HepG2 (cell line): ENCODE data around the gene TBC1D22A. TPM values are rescaled to one million over a fixed set of nuclear protein-coding genes. Genes with fewer than 3 reads are reported as not detected.

Source experiments
- ATAC-seq: fragments of 200-7000 bp; cut with Tn5 transposase; 3 replicates; pipeline ENCODE4 v1.9.1; 2020; ENCODE audit warnings: mild to moderate bottlenecking, moderate library complexity
- BruUV-seq: library from RNA; stranded (reverse); fragments of 400-500 nt; replicated peaks from 2 replicates; lab custom pipeline; 2021; lab: Mats Ljungman, UMichigan
- CTCF ChIA-PET: fragments of 300-600 bp; formaldehyde crosslinking; extraction: SDS; loops from one replicate; lab custom pipeline; 2021; ENCODE audit warnings: low total read pairs, inconsistent platforms, low intra/inter-chr PET ratio; lab: Yijun Ruan, JAX
- POLR2A ChIA-PET: fragments of 350-600 bp; sonication (Branson Sonifier 250); formaldehyde crosslinking; loops from one replicate; lab custom pipeline; 2020; ENCODE audit warnings: antibody characterized with exemption, inconsistent platforms; lab: Yijun Ruan, JAX
- DNase-seq: peaks from one replicate; pipeline ENCODE4 v3.0.0-alpha.2; 2015; ENCODE audit warnings: low spot score
- FAIRE-seq: peaks from 3 replicates; lab custom pipeline; 2011; peaks lifted over from hg19 to GRCh38; lab: Jason Lieb, UNC
- H2AFZ ChIP-seq: one replicate; pipeline ENCODE4 v1.6.1; 2011; ENCODE audit warnings: low read length, inconsistent platforms
- H3K27ac ChIP-seq: fragments of 300-600 bp; 3 replicates; pipeline ENCODE4 v1.8.0; 2011; ENCODE audit warnings: mixed run types, mild to moderate bottlenecking, mixed read lengths, low read length, inconsistent platforms; ENCODE audit not compliant: insufficient read depth; ENCODE audit errors: extremely low read length
- H3K27me3 ChIP-seq, 2 experiments: fragments of 200-600 bp in 1 of 2; 2 replicates in 1 of 2; 3 replicates in 1 of 2; pipeline versions ENCODE4 v1.6.0 to v1.8.0; 2011; ENCODE audit warnings: low read length in 2 of 2, mild to moderate bottlenecking in 2 of 2, moderate library complexity in 2 of 2, inconsistent platforms in 1 of 2; ENCODE audit not compliant: insufficient read depth in 2 of 2, control insufficient read depth in 1 of 2
- H3K36me3 ChIP-seq, 2 experiments: fragments of 200-600 bp in 1 of 2; replicated peaks in 1 of 2; 2 replicates in 1 of 2; 3 replicates in 1 of 2; pipeline versions ENCODE4 v1.5.1 to v1.8.0; 2011; ENCODE audit warnings: low read length in 2 of 2, inconsistent platforms in 1 of 2; ENCODE audit not compliant: insufficient read depth in 2 of 2, control insufficient read depth in 1 of 2
- H3K4me1 ChIP-seq: 2 replicates; pipeline ENCODE4 v1.5.1; 2012; ENCODE audit warnings: low read length, inconsistent platforms; ENCODE audit not compliant: insufficient read depth
- H3K4me2 ChIP-seq: 2 replicates; pipeline ENCODE4 v1.6.0; 2011; ENCODE audit warnings: low read depth, low read length, inconsistent platforms
- H3K4me3 ChIP-seq, 3 experiments: fragments of 200-600 bp in 1 of 3; sonication (generic), shearing (Covaris generic) in 1 of 3; replicated peaks in 1 of 3; 2 replicates each; pipeline ENCODE4 v1.5.1; 2011 to 2016; ENCODE audit warnings: low read length in 3 of 3, inconsistent platforms in 2 of 3, low read depth in 2 of 3, mild to moderate bottlenecking in 2 of 3, control low read depth in 1 of 3, mixed read lengths in 1 of 3; ENCODE audit not compliant: insufficient read depth in 1 of 3
- H3K79me2 ChIP-seq: one replicate; pipeline ENCODE4 v1.6.1; 2011; ENCODE audit warnings: low read length, inconsistent platforms; ENCODE audit not compliant: insufficient read depth
- H3K9ac ChIP-seq: 2 replicates; pipeline ENCODE4 v1.6.0; 2011; ENCODE audit warnings: mild to moderate bottlenecking, low read depth, low read length, inconsistent platforms; ENCODE audit not compliant: insufficient read depth
- H3K9me3 ChIP-seq: 2 replicates; pipeline ENCODE4 v1.5.1; 2012; ENCODE audit warnings: mild to moderate bottlenecking, low read length
- H4K20me1 ChIP-seq: 2 replicates; pipeline ENCODE4 v1.6.0; 2011; ENCODE audit warnings: inconsistent platforms, mild to moderate bottlenecking, low read length, moderate library complexity; ENCODE audit not compliant: insufficient read depth
- HNF4A ChIP-seq: sonication (generic); formaldehyde crosslinking; IDR thresholded peaks from 2 replicates; pipeline ENCODE4 v1.4.0; 2020; ENCODE audit warnings: missing genetic modification reagents
- IKZF1 ChIP-seq: fragments of 450-650 bp; IDR thresholded peaks from 2 replicates; pipeline ENCODE4 v1.7.1; 2016
- NFRKB ChIP-seq: fragments of 450-650 bp; IDR thresholded peaks from 2 replicates; pipeline ENCODE4 v1.6.1; 2017
- PLRG1 ChIP-seq: fragments of 450-650 bp; conservative IDR thresholded peaks from 2 replicates; pipeline ENCODE4 v1.6.1; 2016
- TOE1 ChIP-seq: sonication (generic); formaldehyde crosslinking; IDR thresholded peaks from 2 replicates; pipeline ENCODE4 v1.4.0; 2020; ENCODE audit warnings: mild to moderate bottlenecking, missing genetic modification reagents
- U2AF2 ChIP-seq: fragments of 200-400 bp; formaldehyde crosslinking; IDR thresholded peaks from 2 replicates; pipeline ENCODE4 v1.6.1; 2017; ENCODE audit warnings: low read depth, mild to moderate bottlenecking, low read length
- ZFP36L1 ChIP-seq: sonication (generic); formaldehyde crosslinking; IDR thresholded peaks from 2 replicates; pipeline ENCODE4 v1.8.0; 2022; ENCODE audit warnings: mild to moderate bottlenecking, missing genetic modification reagents, moderate library complexity
- ZNF138 ChIP-seq: sonication (generic); formaldehyde crosslinking; IDR thresholded peaks from 2 replicates; pipeline ENCODE4 v1.5.0; 2020; ENCODE audit warnings: mild to moderate bottlenecking, low read depth, missing genetic modification reagents
- ZNF253 ChIP-seq: sonication (generic); formaldehyde crosslinking; IDR thresholded peaks from 2 replicates; pipeline ENCODE4 v1.8.0; 2022; ENCODE audit warnings: mild to moderate bottlenecking, missing genetic modification reagents, borderline replicate concordance
- ZNF563 ChIP-seq: sonication (generic); formaldehyde crosslinking; IDR thresholded peaks from 2 replicates; pipeline ENCODE4 v1.8.0; 2022; ENCODE audit warnings: mild to moderate bottlenecking, moderate library complexity, missing genetic modification reagents
- ZNF776 ChIP-seq: sonication (generic); formaldehyde crosslinking; IDR thresholded peaks from 2 replicates; pipeline ENCODE4 v1.4.0; 2020; ENCODE audit warnings: mild to moderate bottlenecking, missing genetic modification reagents
- WGBS: methylation state at CpG from one replicate; pipeline ENCODE4 v1.1.6; 2017; ENCODE audit warnings: low lambda C conversion rate; 5-methylcytosine and 5-hydroxymethylcytosine counted together
- in situ Hi-C: cut with HindIII; loops from 2 replicates; pipeline ENCODE4 v1.10.0; 2017; ENCODE audit warnings: low pct_unique_long_range_greater_than_20kb; ENCODE audit not compliant: extremely low pct_ligation_motif_present
- intact Hi-C: fragments of 100-400 bp; cut with micrococcal nuclease; formaldehyde crosslinking; loops from one replicate; pipeline ENCODE4 v1.10.0; 2022; ENCODE audit not compliant: unreplicated experiment
- polyA plus RNA-seq, 8 experiments: library from polyadenylated mRNA; depleted of rRNA in 3 of 8; stranded (reverse) in 7 of 8; unstranded in 1 of 8; fragments of >200 nt; fragmentation: Illumina TruSeq in 4 of 8; extraction: Trizol in 4 of 8; gene quantifications; 2 replicates each; pipeline versions ENCODE4 v1.2.1 to v1.2.3, GENCODE V29; 2011 to 2016; ENCODE audit warnings: low read depth in 4 of 8, missing spikeins in 1 of 8, mixed read lengths in 1 of 8; ENCODE audit not compliant: insufficient read depth in 1 of 8
- total RNA-seq, 5 experiments: library from RNA; depleted of rRNA; stranded (reverse); fragments of >200 nt; fragmentation: Illumina TruSeq; extraction: Trizol; gene quantifications; 2 replicates each; pipeline ENCODE4 v1.2.3, GENCODE V29; 2016; ENCODE audit warnings: low read depth in 1 of 5
- TF ChIP-seq, protein P1 (sequence below): sonication (generic); formaldehyde crosslinking; IDR thresholded peaks from 2 replicates; pipeline ENCODE4 v1.4.0; 2020; ENCODE audit warnings: mild to moderate bottlenecking, missing genetic modification reagents
- TF ChIP-seq, protein P2 (sequence below): IDR thresholded peaks from 2 replicates; pipeline ENCODE4 v1.6.1; 2016; ENCODE audit warnings: missing compliant biosample characterization, missing genetic modification reagents, borderline replicate concordance
- TF ChIP-seq, protein P3 (sequence below): sonication (generic); formaldehyde crosslinking; IDR thresholded peaks from 2 replicates; pipeline ENCODE4 v1.5.0; 2020; ENCODE audit warnings: missing genetic modification reagents
- TF ChIP-seq, protein P4 (sequence below): sonication (generic); formaldehyde crosslinking; IDR thresholded peaks from 2 replicates; pipeline ENCODE4 v1.4.0; 2020; ENCODE audit warnings: missing genetic modification reagents, borderline replicate concordance
- TF ChIP-seq, protein P5 (sequence below): IDR thresholded peaks from 2 replicates; pipeline ENCODE4 v1.6.1; 2016; ENCODE audit warnings: missing biosample characterization, missing genetic modification reagents, low read depth

TBC1D22A gene
- total and polyA plus RNA-seq, 2 of the 13 experiments (the other 11 are each of a cell fraction or from before 2014, with no cell fraction given): 17.3 to 18.0 TPM

DNA sequence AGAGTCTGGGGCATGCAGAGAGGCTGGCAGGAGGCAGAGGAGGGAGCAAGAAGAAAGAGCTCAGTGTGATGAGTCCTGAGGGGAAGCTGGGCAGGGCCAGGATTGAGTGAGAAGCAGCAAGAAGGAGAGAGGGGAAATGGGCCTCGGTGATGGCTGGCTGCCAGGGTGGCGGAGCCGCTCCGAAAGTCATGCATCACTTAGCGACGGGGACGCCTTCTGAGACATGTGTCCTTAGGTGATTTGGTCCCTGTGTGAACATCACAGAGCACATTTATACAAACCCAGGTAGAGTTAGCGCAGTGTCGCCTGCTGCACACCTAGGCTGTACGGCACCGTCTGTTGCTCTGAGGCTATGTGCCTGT is 15.1 kb downstream of the TBC1D22A start:
- BruUV-seq: no TSS peak
- intact Hi-C loops: loop anchor here (5.0 kb wide), 1 partner anchor 380 kb away; no protein-coding TSS in a partner anchor
- H3K4me2 ChIP-seq: no peak overlapping the region
- no peak overlapping the region for H3K27ac ChIP-seq
- ATAC-seq (no peak), FAIRE-seq (no peak), DNase-seq (no peak)
- no peak overlapping the region for H3K4me3 ChIP-seq
- ChIA-PET POLR2A (interaction anchor here (1.4 kb wide), 1 partner anchor 15 kb away, joined by 6 read pairs; the partner anchor contains the start of gene TBC1D22A), CTCF (no interaction called here)
- H3K36me3 ChIP-seq: peaks cover 4 to 8% of the 10 kb centered on the region in 2 experiments; a peak in 3 of 5 replicates
- H3K9ac ChIP-seq: no peak overlapping the region
- WGBS: 93% methylated on average over 11 of the region's 11 CpGs
- peaks cover 89% of the 10 kb centered on the region for H3K79me2 ChIP-seq
- no peaks in the 10 kb centered on the region for H3K27me3 ChIP-seq
- in situ Hi-C loops: no loop called here
- H3K9me3 ChIP-seq: no peaks in the 10 kb centered on the region
- peaks cover 46% of the 10 kb centered on the region for H3K4me1 ChIP-seq
- no peak overlapping the region for H2AFZ ChIP-seq
- peaks cover 17% of the 10 kb centered on the region; the same call in 1 of the 2 replicates for H4K20me1 ChIP-seq
- no peak for TF ChIP-seq ZNF776 (CRISPR knock-in tag)
- TF ChIP-seq, protein P1, sequence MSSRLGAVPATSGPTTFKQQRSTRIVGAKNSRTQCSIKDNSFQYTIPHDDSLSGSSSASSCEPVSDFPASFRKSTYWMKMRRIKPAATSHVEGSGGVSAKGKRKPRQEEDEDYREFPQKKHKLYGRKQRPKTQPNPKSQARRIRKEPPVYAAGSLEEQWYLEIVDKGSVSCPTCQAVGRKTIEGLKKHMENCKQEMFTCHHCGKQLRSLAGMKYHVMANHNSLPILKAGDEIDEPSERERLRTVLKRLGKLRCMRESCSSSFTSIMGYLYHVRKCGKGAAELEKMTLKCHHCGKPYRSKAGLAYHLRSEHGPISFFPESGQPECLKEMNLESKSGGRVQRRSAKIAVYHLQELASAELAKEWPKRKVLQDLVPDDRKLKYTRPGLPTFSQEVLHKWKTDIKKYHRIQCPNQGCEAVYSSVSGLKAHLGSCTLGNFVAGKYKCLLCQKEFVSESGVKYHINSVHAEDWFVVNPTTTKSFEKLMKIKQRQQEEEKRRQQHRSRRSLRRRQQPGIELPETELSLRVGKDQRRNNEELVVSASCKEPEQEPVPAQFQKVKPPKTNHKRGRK: no peak
- TF ChIP-seq PLRG1: no peak
- TF ChIP-seq ZNF253 (CRISPR knock-in tag): no peak
- TF ChIP-seq, protein P2, sequence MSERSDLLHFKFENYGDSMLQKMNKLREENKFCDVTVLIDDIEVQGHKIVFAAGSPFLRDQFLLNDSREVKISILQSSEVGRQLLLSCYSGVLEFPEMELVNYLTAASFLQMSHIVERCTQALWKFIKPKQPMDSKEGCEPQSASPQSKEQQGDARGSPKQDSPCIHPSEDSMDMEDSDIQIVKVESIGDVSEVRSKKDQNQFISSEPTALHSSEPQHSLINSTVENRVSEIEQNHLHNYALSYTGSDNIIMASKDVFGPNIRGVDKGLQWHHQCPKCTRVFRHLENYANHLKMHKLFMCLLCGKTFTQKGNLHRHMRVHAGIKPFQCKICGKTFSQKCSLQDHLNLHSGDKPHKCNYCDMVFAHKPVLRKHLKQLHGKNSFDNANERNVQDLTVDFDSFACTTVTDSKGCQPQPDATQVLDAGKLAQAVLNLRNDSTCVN (CRISPR knock-in tag): no peak
- no peak for TF ChIP-seq ZFP36L1 (CRISPR knock-in tag)
- TF ChIP-seq U2AF2: no peak
- TF ChIP-seq, protein P3, sequence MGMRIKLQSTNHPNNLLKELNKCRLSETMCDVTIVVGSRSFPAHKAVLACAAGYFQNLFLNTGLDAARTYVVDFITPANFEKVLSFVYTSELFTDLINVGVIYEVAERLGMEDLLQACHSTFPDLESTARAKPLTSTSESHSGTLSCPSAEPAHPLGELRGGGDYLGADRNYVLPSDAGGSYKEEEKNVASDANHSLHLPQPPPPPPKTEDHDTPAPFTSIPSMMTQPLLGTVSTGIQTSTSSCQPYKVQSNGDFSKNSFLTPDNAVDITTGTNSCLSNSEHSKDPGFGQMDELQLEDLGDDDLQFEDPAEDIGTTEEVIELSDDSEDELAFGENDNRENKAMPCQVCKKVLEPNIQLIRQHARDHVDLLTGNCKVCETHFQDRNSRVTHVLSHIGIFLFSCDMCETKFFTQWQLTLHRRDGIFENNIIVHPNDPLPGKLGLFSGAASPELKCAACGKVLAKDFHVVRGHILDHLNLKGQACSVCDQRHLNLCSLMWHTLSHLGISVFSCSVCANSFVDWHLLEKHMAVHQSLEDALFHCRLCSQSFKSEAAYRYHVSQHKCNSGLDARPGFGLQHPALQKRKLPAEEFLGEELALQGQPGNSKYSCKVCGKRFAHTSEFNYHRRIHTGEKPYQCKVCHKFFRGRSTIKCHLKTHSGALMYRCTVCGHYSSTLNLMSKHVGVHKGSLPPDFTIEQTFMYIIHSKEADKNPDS (CRISPR knock-in tag): no peak
- TF ChIP-seq NFRKB: no peak
- no peak for TF ChIP-seq HNF4A
- TF ChIP-seq, protein P4, sequence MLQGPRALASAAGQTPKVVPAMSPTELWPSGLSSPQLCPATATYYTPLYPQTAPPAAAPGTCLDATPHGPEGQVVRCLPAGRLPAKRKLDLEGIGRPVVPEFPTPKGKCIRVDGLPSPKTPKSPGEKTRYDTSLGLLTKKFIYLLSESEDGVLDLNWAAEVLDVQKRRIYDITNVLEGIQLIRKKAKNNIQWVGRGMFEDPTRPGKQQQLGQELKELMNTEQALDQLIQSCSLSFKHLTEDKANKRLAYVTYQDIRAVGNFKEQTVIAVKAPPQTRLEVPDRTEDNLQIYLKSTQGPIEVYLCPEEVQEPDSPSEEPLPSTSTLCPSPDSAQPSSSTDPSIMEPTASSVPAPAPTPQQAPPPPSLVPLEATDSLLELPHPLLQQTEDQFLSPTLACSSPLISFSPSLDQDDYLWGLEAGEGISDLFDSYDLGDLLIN: no peak
- no peak for TF ChIP-seq ZNF138 (CRISPR knock-in tag)
- no peak for TF ChIP-seq IKZF1
- TF ChIP-seq ZNF563 (CRISPR knock-in tag): no peak
- TF ChIP-seq, protein P5, sequence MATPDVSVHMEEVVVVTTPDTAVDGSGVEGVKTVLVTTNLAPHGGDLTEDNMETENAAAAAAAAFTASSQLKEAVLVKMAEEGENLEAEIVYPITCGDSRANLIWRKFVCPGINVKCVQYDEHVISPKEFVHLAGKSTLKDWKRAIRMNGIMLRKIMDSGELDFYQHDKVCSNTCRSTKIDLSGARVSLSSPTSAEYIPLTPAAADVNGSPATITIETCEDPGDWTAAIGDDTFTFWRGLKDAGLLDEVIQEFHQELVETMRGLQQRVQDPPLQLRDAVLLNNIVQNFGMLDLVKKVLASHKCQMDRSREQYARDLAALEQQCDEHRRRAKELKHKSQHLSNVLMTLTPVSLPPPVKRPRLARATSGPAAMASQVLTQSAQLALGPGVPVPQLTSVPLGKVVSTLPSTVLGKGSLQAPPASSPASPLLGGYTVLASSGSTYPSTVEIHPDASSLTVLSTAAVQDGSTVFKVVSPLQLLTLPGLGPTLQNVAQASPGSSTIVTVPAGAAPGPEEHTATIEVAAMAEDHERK: no peak
- TF ChIP-seq TOE1 (CRISPR knock-in tag): no peak
